Left colon (tissue), 2 donors: ENCODE measurements around the gene MACROD2. TPM values are rescaled to one million over a fixed set of nuclear protein-coding genes. Genes with fewer than 3 reads are reported as not detected.

Experiments used
- ATAC-seq: fragments of 200-7000 bp; cut with Tn5 transposase; one replicate; pipeline ENCODE4 v1.9.1; 2020; ENCODE audit warnings: mild to moderate bottlenecking, moderate library complexity
- DNase-seq, 2 donors: peaks; one replicate each; pipeline ENCODE4 v3.0.0-alpha.2; 2020
- intact Hi-C, 2 donors: fragments of 100-400 bp; cut with DNase I in 1 of 2; cut with micrococcal nuclease in 1 of 2; formaldehyde crosslinking; loops; one replicate each; pipeline versions ENCODE4 v1.11.2 to v1.14.0; 2022; cut with DNase I, micrococcal nuclease
- total RNA-seq, 2 donors: library from RNA; stranded (reverse); fragmentation: NEBNext Ultra II Directional; extraction: Animal tissue kit (Norgen Biotek cat#: 25700); gene quantifications; one replicate each; pipeline ENCODE4 v1.2.1, GENCODE V29; 2021
- donor health status: DM: no; HTN: no; CAD: no.
- donor health status: DM: yes; HTN: yes; CAD: no.

Gene MACROD2
- total RNA-seq, 2 donors from 2014 or later, result 5.2 to 6.6 TPM

DNA sequence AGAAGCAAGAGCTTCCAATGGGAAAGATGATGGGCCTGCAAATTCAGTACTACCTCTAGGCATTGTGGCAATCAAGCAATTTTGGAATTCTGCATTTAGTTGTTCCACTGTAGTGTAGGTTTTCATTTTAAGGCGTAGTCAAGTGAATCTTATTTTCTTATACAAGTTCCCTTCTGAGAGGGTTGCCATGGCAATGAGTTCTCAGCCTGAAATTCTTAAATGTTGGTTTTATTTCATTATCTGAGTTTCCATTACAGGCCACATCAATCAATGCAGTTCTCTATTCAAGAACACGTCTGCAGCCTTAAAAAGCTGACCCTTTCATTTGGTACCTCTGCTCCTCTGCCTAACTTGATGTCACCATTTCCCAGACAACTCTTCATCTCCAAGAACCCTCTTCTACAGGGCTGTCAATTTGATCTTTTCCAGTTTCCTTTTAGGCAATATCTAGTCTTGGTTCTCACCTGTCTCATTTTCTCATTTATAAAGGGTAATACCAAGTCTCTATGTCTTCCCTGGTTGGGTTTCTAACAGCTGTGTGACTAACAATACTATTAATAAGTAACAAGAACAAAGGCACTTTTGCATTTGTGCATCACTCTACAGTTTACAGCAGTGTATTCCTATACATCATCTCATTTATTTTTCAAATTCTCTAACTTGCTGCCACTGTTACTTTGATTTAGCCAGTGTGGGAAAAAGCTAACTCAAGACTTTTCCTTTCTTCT, 1240.3 kb downstream of the MACROD2 start:
- intact Hi-C loops, result no loop called here
- no peak for ATAC-seq

DNA sequence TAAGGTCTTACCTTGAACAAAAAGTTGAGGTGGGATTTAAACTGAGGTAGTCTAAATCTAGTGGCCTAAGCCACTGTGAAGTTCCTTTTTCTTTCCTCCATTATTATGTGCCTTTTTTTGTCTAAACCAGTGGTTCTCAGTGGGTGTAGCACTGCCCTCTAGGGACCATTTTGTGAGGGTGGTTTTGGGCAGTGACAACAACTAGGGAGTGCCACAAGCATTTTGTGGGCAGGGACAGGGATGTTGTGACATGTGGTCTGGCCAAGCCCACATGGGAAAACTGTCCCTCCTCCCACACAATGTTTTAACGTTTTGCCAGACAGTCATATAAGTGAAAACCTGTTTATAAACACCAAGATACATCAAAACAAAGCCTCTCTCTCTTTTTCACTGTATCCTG, 1241.5 kb downstream of the MACROD2 start:
- DNase-seq, result peak in 1 of 2 donors; percentile 15
- intact Hi-C loops, result no loop called here
- peak; percentile 73 for ATAC-seq

More for the DNA sequence above, 1240.3 kb downstream of the MACROD2 start:
- DNase-seq, result no peak

DNA sequence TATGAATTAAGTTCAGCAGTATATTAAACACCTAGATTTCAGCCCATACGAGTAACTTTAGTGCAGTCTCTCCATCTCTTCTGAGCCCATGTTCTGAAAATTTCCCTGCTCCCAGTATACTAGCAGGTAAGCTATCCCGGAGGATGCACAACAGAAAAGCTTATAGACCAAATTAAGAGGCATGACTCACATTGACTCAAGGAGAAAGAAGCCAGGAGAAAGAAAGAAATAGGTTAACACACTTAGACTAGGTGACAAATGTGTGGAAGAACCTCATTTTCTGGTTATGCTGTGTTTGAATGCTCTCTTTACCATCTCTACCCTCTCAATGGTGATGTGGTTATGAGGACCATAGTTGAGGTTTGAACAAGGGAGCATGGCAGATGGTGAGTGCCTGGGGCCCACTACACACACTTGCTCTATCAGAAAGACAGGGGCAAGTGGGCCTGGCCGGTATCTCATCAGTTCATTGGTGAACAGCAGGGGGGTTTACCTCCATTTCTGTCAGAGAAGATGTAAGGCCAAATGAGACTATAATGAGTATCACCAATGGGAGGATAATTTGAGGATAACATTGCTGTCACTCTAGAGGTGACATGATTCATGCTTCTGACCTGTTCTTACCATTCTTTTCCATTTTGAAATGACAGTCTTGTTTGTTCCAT, 1244.4 kb downstream of the MACROD2 start:
- intact Hi-C loops, result no loop called here
- no peak for ATAC-seq
- DNase-seq, result no peak

DNA sequence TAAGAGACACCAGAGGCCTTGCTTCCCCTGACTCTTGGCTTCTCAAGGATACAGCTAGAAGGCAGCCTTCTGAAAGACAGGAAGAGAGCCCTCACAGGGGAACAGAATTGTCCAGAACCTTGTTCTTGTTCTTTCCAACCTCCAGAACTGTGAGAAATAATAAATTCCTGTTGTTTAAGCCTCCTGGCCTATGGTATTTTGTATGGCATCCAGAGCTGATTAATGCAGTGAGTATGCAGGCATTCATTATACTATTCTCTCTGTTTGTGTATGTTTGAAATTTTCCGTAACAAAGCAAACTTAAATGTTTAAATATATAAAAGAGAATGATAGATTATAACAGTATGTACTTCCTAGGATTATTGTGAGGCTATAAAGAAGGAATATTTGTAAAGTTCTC, 1245.5 kb downstream of the MACROD2 start:
- no peak for ATAC-seq
- intact Hi-C loops, result no loop called here
- no peak for DNase-seq

DNA sequence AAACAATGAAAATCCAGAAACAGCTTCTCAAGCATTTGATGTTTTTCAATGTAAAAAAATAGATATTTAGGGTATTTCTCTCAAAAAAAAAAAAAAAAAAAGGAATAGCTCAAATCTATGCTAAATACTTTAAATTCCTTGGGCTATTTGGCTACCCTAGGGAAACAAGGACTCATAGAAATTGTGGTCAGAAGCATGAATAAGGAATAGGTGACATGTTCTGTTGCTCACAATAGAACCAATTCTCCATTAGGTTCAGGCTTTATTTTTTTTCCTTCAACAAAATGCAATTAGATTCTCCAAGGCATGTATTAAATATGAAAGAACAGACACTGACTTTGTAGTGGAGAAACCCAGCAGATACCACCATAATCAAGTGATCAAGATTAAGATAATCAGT, 1246.4 kb downstream of the MACROD2 start:
- DNase-seq (no peak), ATAC-seq (no peak)
- intact Hi-C loops, result no loop called here

DNA sequence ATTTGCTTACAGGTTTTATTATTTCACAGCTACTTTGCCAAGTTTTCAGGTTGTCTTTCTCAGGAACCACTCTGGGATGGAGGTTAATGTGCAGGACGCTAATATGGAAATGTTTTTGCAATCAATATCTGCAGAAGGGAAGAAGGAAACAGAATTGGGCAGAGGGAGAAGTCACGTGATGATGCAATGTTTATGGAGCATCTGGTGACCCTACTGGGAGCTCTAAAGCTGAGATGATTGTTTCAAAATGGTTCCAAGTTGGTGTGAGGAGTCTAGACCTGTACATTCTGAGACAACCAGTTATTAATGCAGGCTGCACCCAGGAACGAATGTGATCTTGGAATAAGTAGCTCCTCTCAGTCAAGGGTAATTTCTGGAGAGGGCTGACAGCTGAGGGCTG, 1247.5 kb downstream of the MACROD2 start:
- ATAC-seq (no peak), DNase-seq (no peak)
- intact Hi-C loops, result no loop called here

DNA sequence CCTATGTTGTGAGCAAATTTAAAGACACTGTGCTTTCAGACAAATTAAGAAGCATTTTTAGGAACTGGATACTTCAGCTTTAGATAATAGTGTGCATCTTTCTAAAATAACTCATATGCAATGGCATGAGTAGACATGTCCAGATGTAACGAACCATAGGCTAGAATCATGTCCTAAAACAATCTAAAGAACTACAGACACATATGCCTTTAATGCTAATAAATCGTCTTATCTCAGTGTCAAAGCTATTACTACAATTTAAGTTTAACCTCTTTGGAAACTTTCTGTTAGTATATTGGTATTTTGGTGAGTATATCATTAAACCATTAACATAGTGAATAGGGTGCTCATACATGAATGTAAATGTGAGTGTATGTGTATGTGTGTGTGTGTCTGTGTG, 1250.6 kb downstream of the MACROD2 start:
- intact Hi-C loops, result no loop called here
- ATAC-seq, result no peak
- DNase-seq, result no peak

DNA sequence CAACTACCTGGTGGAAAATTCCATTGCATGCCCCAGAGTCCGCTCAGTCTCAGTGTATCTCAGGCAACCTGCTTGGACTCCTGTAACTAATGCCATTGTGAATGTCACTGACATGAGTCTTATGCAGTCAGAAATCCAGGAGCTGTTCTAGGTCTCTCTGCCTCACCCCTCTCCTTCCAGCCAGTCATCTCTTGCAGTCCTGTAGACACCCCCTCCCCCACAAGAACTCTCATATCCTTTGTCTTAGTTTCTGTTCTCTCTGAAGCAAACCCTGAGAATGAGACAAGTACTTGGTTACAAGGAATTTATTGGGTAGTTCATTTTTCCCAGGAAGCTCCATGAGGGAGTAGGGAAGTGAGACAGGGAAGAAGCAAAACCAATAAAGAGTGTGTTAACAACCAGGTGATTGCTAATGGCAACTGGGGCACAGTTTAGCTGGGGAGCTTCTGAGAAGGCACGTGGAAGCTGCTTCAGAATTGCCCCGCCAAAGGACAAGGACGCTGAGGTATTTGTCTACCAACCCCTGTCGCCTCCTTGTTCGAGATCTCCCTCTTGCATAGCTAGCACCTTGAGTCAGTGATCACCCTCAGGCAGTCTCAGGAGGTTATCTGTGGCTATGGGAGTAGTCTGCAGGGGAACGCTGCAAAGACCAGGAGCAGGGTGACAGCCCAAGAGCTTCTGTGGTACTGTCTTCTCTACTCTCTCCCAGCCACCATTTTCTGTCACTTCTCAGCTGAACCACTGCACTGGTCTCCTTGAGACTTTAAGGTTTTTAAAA, 1253.5 kb downstream of the MACROD2 start:
- intact Hi-C loops, result no loop called here
- DNase-seq, result no peak
- no peak for ATAC-seq

DNA sequence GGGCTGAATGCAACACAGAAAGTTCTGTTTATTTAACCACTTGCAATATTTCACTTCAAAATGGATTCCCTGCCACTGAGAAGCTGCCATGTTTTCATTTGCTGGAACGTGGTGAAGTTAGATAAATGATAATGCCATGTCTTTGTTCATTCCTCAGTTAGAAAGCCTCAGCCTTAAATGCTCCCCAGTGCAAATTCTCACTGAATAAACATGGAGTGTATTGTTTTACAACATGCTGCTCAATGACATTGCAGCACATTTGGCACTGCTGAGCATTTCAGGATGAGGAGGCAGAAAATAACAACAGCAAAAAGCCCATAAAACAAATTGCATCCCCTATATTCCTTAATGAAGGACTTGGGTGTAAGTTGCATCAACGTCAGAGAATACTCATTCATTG, 1255.9 kb downstream of the MACROD2 start:
- no peak for ATAC-seq
- intact Hi-C loops, result no loop called here
- DNase-seq, result no peak

DNA sequence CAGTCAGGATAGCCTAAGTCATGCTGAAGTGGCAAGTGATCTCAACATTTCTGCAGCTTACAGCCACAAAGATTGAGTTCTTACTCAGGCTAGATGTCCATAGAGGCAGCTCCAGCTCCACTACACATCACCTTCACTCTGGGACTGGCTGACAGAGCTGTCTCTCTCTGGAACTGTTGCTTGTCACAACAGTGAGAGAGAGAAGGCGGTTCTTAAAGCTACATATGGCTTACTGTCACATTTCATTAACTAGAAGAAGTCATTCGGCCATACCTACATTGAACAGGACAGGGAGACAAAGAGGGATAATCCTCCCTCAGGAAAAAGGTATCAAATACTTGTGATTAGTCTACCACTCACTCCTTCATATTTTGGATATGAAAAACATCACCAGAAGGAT, 1257.0 kb downstream of the MACROD2 start:
- intact Hi-C loops, result no loop called here
- ATAC-seq (no peak), DNase-seq (no peak)

DNA sequence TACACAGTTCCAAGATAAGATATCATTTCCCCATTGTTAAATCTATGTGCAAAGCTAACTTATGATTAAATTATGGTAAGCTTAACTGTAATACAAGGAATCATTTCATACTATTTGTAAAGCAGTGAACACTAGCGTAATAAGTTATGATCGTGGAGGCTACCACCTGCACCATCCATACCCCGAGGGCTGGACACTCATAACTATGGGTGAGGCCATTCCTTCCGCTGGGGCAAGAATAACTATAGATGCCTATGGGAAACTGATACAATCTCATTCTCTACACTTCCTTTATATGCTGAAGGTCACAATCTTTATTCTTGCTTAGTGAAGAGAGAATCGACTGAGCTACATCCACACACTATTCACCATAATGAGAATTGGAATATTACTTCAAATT, 1258.1 kb downstream of the MACROD2 start:
- no peak for ATAC-seq
- no peak for DNase-seq
- intact Hi-C loops, result no loop called here

DNA sequence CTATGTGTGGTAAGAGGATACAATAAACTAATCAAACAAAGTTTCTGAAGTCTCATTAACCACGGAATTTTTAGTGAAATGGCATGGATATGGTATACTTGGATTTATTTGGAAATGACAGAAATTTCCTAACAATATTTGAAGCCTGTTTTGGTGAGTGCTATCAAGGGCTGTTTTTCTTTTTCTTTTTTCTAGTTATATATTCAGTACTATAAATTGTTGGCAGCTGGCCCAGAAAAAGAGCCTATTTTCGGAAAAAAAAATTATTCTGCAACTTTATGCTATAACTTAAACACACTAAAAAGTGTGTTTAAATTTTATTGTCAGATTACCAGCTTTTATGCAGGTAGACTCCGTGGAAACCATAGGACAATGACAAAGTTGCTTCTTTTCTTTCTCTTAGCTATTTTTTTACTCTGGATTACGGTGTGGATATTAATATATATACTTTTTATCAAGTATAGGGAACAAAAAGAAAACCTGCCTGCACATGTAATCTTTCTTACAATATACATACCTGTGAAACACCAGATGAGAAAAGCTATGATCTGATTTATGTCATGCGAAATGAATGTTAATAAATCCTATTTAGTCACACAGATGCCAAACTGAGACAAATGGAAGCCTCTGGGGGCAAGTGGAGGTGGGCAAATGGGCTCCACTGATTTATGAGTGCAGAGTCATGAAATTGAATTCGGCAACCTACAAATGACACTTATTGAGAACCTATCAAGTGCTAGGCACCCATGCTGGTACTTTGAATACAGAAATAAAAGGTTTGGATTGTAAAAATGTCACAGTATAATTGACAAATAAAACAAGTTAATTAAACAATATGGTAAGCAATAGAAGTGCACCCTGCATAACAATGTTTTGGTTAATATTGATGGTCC, 1261.6 kb downstream of the MACROD2 start:
- intact Hi-C loops, result no loop called here
- DNase-seq, result no peak
- ATAC-seq, result no peak

DNA sequence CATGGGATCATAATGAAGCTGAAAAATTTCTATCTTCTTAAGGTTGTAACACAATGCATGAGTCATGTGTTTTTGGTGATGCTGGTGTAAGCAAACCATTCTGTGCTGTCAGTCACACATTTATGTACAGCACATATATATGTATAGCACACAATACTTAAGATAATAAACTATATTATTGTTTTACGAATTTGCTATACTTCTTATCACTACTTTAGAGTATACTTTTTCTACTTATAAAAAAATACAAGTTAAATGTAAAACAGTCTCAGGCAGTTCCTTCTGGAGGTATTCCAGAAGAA, 1262.2 kb downstream of the MACROD2 start:
- ATAC-seq (no peak), DNase-seq (no peak)
- intact Hi-C loops, result no loop called here

DNA sequence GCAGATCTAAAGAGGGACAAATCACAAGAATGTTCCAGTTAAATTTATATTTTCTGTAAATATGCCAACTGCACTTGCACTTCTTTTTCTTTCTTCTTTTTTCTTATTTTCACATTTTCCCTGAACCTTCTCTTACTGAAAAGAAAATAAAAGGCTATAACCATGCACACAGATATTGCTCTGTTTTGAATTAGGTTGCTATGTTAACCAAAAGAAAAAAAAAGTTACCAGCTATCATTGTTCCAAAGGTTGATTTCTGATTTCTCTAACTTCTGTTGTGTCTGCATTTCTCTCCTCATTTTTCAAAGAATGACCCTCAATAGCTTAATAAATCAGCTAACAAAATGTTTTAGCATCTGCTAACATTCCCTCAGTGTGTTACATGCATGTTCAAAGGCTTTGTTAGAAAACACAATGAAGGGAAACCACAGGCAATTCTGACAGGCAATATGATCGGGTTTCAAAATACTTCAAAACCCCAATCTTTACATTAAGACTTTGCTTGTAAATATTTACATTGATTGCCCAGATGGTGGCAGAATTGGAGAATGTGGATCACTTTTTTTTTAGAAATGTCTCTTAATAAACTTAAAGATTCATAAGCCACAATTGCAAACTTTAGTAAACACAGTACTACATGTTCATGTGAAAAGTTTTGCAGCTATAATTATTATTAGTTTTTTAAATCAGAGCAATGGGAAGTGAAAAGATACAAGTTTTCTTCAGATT, 1270.4 kb downstream of the MACROD2 start:
- ATAC-seq (no peak), DNase-seq (no peak)
- intact Hi-C loops, result no loop called here

DNA sequence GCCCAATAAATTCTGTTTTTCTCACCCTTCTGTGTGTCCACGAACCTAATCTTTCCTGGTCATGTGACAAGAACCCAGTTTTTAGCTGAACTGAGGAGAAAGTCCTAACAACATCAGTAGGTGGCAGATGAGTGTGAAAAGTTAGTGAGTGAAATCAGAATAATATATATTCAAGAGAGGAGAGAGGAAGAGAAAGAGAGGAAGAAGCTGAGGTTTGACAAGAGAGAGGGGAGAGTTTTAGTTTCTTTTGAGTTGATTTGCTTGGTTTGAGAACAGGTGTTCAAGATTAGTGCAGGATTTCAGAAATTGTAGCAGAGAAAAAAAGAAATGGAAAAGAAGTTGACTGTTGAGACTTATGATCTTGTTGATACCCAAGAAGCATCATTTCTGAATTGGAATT, 1272.6 kb downstream of the MACROD2 start:
- intact Hi-C loops, result no loop called here
- ATAC-seq (no peak), DNase-seq (no peak)

DNA sequence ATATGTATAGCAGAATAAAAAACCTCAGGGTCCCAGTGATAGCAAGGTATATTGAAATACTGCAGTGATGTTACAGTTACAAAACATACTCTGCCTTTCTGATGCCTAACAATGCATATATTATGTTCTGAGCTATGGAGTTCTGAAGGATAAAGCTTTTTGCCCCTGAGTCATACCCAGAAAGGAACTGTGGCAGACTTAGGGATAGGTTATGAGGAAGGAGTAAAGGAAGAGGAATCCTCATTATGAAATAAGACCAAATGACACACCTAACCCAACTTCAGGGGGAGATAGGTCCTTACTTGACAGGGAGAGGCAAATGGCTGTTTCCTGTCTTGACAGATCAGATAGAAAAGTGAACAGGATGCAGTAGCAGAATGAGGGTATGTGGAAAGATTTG, 1282.7 kb downstream of the MACROD2 start:
- ATAC-seq, result no peak
- intact Hi-C loops, result no loop called here
- no peak for DNase-seq

DNA sequence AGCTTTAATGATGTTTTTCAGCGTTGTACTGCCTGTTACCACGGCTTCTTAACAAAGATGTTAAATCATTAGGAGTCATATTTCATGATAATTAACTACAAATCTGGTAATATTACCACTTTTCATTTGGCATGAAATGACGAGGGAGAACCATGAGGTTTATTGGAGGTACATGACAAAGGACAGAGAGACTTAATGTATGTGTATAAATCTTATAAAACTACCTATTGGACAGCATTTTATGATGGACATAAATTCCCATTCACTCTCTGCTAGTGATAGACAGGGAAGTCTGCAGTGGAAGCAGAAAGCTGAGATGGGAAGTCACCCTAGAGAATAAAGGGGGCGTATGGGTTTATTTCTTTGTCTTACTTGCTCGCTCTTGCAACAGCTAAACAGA, 1292.0 kb downstream of the MACROD2 start:
- intact Hi-C loops, result no loop called here
- no peak for ATAC-seq
- DNase-seq, result no peak

DNA sequence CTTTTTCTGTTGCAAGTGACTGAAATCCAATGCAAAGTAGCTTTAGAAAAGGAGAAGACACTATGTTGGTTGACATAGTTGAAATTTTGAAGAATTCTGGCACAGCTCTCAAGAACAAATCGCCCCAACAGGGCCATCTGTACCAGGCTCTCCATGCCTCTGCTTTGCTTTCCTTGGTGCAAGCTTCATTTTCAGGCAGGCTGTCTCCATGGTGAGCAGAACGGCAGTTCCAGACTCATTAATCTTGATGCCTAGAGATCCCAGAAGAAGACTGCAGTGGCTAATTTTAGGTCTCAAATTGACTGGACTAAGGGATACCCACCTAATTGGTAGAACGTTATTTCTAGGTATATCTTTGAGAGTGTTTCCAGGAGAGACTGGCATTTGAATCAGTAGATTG, 1292.8 kb downstream of the MACROD2 start:
- no peak for DNase-seq
- ATAC-seq, result no peak
- intact Hi-C loops, result no loop called here

DNA sequence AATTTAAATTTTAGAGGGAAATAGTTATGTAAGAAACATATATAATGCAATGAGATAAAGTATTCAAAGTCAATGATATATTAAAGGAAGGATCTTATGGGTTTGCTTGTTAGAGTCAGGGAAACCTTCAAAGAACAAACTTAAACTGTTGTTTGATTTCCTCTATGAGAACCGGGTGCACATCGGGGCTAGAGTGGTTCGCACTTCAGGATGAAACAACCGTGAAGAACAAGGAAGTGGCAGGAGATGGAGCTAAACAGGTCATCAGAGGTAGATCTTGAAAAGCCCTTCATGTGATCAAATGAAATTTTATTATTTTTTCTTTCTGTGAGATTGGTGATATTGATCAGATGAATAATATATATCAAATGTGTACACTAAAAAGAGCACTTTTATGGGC, 1294.0 kb downstream of the MACROD2 start:
- intact Hi-C loops, result no loop called here
- ATAC-seq, result no peak
- DNase-seq, result no peak
